ENCODE measurements around the gene IFI44.

IFI44 gene

DNA sequence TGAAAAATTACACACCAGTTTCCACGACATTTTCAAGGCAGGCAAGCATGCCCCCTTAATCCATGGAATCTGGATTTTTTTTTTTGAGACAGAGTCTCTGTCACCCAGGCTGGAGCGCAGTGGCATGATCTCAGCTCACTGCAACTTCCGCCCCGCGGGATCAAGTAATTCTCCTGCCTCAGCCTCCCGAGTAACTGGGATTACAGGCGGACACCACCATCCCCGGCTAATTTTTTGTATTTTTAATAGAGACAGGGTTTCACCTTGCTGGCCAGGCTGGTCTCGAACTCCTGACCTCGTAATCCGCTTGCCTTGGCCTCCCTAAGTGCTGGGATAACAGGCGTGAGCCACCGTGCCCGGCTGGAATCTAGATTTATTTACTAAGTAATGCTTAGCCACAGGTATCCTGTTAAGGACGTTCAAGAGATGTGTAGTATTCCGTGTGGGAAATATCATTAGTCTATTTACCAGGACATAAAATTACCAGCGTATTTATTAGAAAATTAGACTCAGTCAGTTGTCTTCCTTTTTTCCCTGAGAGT lies 2.5 kb downstream of the IFI44 start:
- DNase-seq (ENCODE audit: low read depth in 3 of 3): no peak

DNA sequence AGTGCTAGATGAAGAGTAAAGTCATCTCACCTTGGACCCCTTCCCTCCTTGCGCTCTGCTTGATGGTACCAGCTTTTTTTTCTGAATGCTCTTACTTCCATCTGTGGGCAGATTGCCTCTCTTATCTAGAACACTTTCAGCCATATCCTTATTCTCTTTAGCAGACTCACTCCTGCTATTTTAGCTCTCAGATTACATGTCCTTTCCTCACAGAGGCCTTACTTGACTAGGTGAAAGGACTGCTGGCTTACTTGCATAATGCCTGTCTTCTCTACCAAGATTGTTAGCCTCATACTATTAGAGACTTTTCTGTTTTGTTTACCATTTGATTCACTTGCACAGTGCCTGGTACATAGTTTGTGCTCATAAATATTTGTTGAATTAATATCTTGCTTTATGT lies 9.3 kb downstream of the IFI44 start:
- DNase-seq (ENCODE audit: low read depth in 3 of 3): no peak

DNA sequence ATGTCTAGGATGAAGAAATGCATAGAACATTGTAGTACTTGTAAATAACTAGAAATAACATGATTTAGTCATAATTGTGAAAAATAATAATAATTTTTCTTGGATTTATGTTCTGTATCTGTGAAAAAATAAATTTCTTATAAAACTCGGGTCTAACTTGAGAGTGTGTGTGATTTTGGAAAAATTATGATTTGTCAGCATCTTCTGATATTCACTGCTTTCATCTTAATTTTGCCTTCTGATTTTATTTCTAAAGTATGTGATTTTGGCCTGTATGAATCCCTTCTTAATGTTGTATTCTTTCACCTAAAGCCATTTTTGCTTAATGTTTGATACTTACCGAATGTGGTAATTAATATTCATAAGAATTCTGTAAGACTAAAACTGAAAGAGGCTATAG lies 14.3 kb downstream of the IFI44 start:
- no peak for DNase-seq (ENCODE audit: low read depth in 3 of 3)

DNA sequence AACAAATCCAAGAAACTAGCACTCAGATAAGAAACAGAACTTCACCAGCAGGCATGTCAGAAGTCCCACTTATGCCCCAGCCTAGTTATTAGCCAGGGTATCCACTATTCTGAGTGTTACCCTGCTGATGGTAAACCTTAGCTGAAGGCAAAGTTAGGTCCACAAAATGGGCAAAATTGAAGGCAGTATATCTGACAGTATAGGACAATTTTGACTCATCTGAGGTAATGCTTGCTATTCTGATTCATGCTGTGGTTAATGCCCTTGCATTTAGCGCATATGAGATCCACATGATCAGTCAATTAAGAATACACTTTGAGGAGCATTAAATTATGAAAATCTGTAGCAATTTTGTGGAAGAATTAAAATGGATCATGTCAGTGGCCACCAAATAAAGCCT lies 15.1 kb downstream of the IFI44 start:
- DNase-seq (ENCODE audit: low read depth in 3 of 3): no peak

- DNase-seq (ENCODE audit: low read depth in 3 of 3): no peak
Measured at GRCh38 chr1:78665809-78666208, 16.2 kb downstream of the IFI44 start.

DNA sequence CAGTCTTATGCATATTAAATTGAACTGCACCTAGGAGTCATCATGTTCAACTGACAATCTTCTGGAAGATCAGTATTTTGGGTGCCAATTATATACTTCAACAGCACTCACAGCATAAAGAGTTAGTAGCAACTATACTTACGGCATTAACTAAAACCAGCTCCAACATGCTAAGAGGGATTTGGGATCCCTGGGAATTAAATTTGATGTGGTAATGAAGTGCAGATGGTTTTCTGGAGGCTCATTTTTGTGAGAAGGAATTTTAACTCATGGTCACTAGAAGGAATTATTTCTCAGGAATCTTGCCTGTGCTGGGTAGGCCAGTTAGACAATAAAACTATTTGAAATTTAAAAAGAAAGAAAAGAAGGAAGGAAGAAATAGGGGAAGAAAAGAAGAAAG lies 18.3 kb downstream of the IFI44 start:
- no peak for DNase-seq (ENCODE audit: low read depth in 3 of 3)

DNA sequence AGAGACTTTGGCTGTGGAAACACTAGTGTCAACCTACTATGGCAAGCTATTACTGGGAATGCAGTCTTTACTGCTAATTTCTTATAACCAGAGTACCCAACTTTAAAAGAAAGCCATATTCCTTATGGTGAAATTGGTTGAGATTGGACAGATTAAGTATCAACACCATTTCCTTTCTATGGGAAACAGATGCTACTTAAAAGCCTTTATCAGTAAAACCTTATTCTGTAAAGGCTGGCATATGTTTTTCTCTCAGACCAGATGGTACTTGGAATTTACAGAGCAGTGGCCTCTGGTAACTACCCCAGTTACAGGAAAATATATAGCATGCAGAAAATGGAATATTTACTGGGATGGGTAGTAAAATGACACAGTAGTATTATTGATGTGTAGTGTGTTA lies 18.8 kb downstream of the IFI44 start:
- DNase-seq (ENCODE audit: low read depth in 3 of 3): no peak

DNA sequence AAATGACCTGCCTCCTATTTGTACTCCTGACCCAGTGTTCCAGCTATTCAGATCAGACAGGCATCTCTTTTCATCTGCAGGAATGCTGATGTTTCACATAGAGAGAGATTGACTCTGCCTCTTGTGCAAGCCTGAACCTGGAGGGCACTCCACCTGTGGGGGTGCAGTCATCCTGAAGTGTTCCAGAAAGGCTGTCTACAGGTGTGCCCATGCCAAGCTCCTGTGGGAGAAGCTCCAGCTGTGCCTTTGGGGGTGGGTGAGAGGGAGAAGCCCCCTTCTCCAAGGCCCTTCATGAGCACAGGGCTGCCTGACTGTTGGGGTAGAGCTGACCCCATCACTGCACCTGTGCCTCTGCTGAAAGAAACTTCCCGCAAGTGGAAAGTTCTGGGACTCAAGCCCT lies 22.8 kb downstream of the IFI44 start:
- DNase-seq (ENCODE audit: low read depth in 3 of 3): no peak

DNA sequence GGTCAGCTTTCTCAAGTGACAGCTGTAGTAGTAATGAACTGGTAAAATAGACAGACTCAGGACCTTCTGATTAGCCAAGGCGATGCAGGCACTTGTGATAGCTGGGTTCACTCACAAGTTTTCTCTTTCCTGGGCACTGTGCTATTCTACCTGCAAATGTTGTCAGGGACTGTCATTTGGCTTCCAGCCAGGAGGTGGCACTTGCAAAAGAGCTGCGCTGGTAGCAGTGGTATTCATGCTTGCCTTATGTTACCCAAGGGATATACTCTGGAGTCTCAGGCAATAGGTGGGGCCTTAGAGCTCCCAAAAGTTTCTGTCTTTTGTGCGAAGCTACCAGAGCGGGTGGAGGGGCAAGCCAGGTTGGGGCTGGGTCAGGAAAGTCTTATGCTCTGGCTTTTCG lies 23.5 kb downstream of the IFI44 start:
- DNase-seq (ENCODE audit: low read depth in 3 of 3): no peak

GRCh38 chr1:78676347-78676982 lies 26.8 kb downstream of the IFI44 start:
- peak in 1 of 3 experiments; percentile 56 for DNase-seq (ENCODE audit: low read depth in 3 of 3)

DNA sequence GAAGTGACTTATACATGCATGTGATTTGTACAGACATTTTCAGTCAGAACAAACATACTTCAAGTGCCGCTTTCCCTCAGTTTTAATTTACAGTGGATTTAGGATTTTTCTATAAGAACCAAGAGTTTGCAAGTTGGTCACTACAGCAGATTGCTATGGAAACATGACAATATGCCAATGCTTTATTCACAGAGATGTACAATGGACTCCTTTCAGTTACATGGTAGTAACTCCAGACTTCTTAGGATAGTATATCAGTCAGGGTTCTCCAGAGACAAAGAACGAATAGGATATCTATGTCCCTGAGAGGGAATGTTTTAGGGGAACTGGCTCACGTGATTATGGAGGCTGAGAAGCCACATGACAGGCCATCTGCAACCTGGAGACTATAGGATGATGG lies 27.4 kb downstream of the IFI44 start:
- DNase-seq (ENCODE audit: low read depth in 3 of 3): no peak

GRCh38 chr1:78677788-78678187 lies 28.2 kb downstream of the IFI44 start:
- no peak for DNase-seq (ENCODE audit: low read depth in 3 of 3)

DNA sequence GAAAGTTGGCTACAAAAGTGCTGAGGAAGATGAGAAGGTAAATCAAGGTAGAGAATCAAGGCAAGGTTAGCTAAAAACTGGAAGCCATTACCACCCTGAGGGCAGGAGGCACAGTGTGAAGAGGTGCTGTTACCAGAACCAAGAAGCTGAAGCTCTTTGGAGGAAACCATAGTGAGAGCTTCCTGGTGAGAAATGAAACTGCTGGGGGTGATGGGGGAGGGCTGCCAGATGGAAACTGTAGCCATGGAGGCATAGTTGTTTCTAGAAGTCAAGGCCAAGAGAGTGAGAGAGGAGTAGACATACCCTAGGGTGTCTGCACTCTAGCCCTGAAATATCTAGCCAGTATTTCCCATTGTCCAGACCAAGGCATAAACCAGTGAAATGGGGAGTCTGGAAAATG lies 28.7 kb downstream of the IFI44 start:
- DNase-seq (ENCODE audit: low read depth in 3 of 3): no peak

DNA sequence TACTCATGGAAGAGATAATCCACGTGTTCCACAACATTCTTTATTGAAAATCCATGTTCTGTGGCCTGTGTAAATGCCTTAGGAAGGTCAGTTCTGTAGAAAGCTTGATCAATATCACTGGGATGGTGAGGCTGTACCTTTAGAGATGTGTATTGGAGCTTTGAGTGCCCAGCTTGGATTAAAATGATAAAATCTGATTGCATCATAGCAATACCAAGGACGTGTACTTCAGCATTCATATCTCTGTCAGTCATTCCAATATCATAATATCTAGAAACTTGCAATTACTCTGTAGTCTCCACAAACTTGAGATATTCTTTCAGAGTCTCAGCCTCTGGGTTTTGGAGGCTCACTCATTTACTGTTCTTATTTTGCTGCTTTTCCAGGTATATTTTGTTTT lies 31.6 kb downstream of the IFI44 start:
- no peak for DNase-seq (ENCODE audit: low read depth in 3 of 3)

DNA sequence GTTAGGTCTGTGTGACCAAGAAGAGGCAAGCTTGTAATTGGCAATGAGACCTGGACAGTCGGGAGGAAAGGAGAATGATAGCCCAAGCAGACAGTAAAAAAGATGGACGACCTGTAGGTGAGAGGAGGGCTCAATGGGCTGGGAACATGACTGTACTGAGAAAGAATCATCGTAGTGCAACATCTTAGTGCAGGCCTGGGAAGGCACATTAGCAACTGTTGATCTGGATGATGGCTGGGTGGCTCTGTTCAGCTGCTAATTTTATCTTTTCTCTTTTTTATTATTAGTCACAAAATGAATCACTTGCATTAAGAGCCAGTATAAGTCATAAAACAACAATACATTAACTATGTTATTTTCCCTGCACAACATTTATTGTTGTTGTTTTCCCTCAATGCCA lies 32.9 kb downstream of the IFI44 start:
- DNase-seq (ENCODE audit: low read depth in 3 of 3): no peak

- no peak for DNase-seq (ENCODE audit: low read depth in 3 of 3)
Measured at GRCh38 chr1:78683079-78683478, 33.4 kb downstream of the IFI44 start.

DNA sequence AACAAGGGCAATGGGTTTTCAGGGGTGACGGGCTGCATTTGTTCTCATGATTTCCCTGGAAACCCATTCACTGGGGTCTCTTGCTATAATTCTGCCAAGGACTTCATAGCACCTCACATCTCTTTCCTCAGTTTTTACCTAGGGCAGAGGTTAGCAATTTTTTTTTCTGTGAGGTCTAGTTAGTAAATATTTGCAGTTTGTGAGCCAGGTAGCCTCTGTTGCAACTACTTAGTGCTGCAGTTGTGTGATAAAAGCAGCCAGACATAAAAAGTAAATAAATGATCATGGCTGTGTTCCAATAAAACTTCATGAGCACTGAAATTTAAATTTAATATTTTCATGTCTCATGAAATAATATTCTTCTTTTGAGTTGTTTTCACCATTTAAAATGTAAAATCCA lies 37.7 kb downstream of the IFI44 start:
- DNase-seq (ENCODE audit: low read depth in 3 of 3): no peak

DNA sequence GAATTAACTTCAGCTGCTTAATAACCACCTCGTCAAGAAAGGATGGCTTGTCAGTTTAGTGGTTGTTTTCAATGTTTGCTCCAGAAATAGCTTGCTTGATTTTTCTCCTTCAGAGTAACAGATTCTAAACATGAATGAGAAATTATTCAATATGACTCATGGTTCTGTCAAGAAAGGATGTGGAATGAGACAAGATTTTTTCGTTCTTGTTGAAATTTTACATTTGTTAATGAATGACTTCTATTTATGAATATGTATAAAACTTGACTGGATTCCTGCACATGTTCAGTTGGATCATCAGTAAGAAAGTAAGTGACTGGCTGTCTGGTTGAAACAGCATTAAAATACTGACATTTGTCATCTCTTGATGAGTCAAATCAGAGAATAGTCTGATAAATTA lies 38.3 kb downstream of the IFI44 start:
- no peak for DNase-seq (ENCODE audit: low read depth in 3 of 3)

- DNase-seq (ENCODE audit: low read depth in 3 of 3): no peak
Measured at GRCh38 chr1:78688697-78689096, 39.1 kb downstream of the IFI44 start.

- DNase-seq (ENCODE audit: low read depth in 3 of 3): no peak
Measured at GRCh38 chr1:78690516-78690915, 40.9 kb downstream of the IFI44 start.

- DNase-seq (ENCODE audit: low read depth in 3 of 3): no peak
Measured at GRCh38 chr1:78691995-78692747, 42.5 kb downstream of the IFI44 start.

DNA sequence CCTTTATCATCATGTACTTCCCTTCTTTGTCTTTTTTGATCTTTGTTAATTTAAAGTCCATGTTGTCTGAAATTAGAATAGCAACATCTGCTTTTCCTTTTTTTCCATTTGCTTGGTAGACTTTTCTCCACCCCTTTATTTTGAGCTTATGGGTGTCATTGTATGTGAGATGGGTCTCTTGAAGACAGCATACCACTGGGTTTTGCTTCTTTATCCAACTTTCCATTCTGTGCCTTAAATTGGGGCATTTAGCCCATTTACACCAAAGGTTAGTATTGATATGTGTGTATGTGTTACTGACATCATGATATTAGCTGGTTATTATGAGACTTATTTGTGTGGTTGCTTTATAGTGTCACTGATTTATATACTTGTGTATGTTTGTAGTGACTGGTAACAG lies 50.2 kb downstream of the IFI44 start:
- DNase-seq (ENCODE audit: low read depth in 3 of 3): no peak

- no peak for DNase-seq (ENCODE audit: low read depth in 3 of 3)
Measured at GRCh38 chr1:78702426-78702825, 52.8 kb downstream of the IFI44 start.

GRCh38 chr1:78703806-78704205 lies 54.2 kb downstream of the IFI44 start:
- no peak for DNase-seq (ENCODE audit: low read depth in 3 of 3)

All from stimulated activated CD4-positive, alpha-beta T cell treated with anti-CD3 and anti-CD28 coated beads, TNF-alpha, amount 100 ng/mL, for 4 hours (primary cell).